Keratinocyte (primary cell): ENCODE results near the gene UNKL. TPM values are rescaled to one million over a fixed set of nuclear protein-coding genes. Genes with fewer than 3 reads are reported as not detected.

Source experiments
- DNase-seq: peaks from one replicate; pipeline ENCODE4 v3.0.0-alpha.2; 2011; ENCODE audit warnings: low read depth, missing footprints, low spot score
- FAIRE-seq: peaks from 2 replicates; lab custom pipeline; 2011; peaks lifted over from hg19 to GRCh38; lab: Jason Lieb, UNC
- H2AFZ ChIP-seq: 2 replicates; pipeline ENCODE4 v1.6.0; 2012; ENCODE audit warnings: low read length, control low read depth, inconsistent platforms; ENCODE audit not compliant: control insufficient read depth
- H3K27ac ChIP-seq: 2 replicates; pipeline ENCODE4 v1.5.1; 2011; ENCODE audit warnings: low read length; ENCODE audit not compliant: control insufficient read depth, insufficient read depth
- H3K27me3 ChIP-seq: 3 replicates; pipeline ENCODE4 v1.6.0; 2011; ENCODE audit warnings: low read length; ENCODE audit not compliant: control insufficient read depth, insufficient read depth; ENCODE audit errors: extremely low read depth
- H3K36me3 ChIP-seq, 2 experiments: 2 replicates in 1 of 2; 3 replicates in 1 of 2; pipeline ENCODE4 v1.5.1; 2011; ENCODE audit warnings: low read length in 2 of 2, mild to moderate bottlenecking in 1 of 2; ENCODE audit not compliant: control insufficient read depth in 2 of 2, insufficient read depth in 2 of 2; ENCODE audit errors: extremely low read depth in 1 of 2
- H3K4me1 ChIP-seq: 3 replicates; pipeline ENCODE4 v1.5.1; 2011; ENCODE audit warnings: low read length; ENCODE audit not compliant: control insufficient read depth, insufficient read depth; ENCODE audit errors: extremely low read depth
- H3K4me2 ChIP-seq: 3 replicates; pipeline ENCODE4 v1.6.0; 2011; ENCODE audit warnings: low read depth, low read length; ENCODE audit not compliant: control insufficient read depth, insufficient read depth; ENCODE audit errors: extremely low read depth
- H3K4me3 ChIP-seq, 3 experiments: fragments of 200-600 bp in 1 of 3; sonication (generic) in 1 of 3; 2 replicates in 2 of 3; 3 replicates in 1 of 3; pipeline ENCODE4 v1.5.1; 2011 to 2016; ENCODE audit warnings: low read length in 3 of 3, mild to moderate bottlenecking in 3 of 3, control low read depth in 2 of 3, inconsistent platforms in 1 of 3, low read depth in 1 of 3, mixed read lengths in 1 of 3, mixed run types in 1 of 3, moderate library complexity in 1 of 3; ENCODE audit not compliant: control insufficient read depth in 2 of 3, insufficient read depth in 2 of 3; ENCODE audit errors: extremely low read depth in 1 of 3
- H3K79me2 ChIP-seq: 2 replicates; pipeline ENCODE4 v1.6.0; 2012; ENCODE audit warnings: low read length; ENCODE audit not compliant: control insufficient read depth, insufficient read depth
- H3K9ac ChIP-seq: 3 replicates; pipeline ENCODE4 v1.6.0; 2011; ENCODE audit warnings: low read length; ENCODE audit not compliant: control insufficient read depth, insufficient read depth; ENCODE audit errors: extremely low read depth
- H3K9me1 ChIP-seq: 3 replicates; pipeline ENCODE4 v1.6.0; 2011; ENCODE audit warnings: low read length; ENCODE audit not compliant: control insufficient read depth, insufficient read depth; ENCODE audit errors: extremely low read depth
- H3K9me3 ChIP-seq: 2 replicates; pipeline ENCODE4 v1.5.1; 2012; ENCODE audit warnings: low read depth, low read length; ENCODE audit not compliant: control insufficient read depth
- H4K20me1 ChIP-seq: 3 replicates; pipeline ENCODE4 v1.6.0; 2011; ENCODE audit warnings: low read length; ENCODE audit not compliant: control insufficient read depth, insufficient read depth; ENCODE audit errors: extremely low read depth
- EZH2 ChIP-seq: IDR thresholded peaks from one replicate; pipeline ENCODE4 v1.6.1; 2012; ENCODE audit warnings: inconsistent platforms, mild to moderate bottlenecking, low read length, moderate library complexity
- dilution Hi-C: fragments of 300-500 bp; cut with MboI; formaldehyde crosslinking; loops from one replicate; pipeline ENCODE4 v1.7.0; 2020; ENCODE audit warnings: low sequenced_read_pairs; ENCODE audit not compliant: extremely low pct_ligation_motif_present
- polyA plus RNA-seq, 5 experiments: library from polyadenylated mRNA; depleted of rRNA in 3 of 5; stranded (reverse) in 3 of 5; stranded (forward) in 1 of 5; unstranded in 1 of 5; fragments of >200 nt; gene quantifications; 1 replicate in 1 of 5; 2 replicates in 3 of 5; 3 replicates in 1 of 5; pipeline versions ENCODE4 v1.2.1 to v1.2.3, GENCODE V29; 2011 to 2012; ENCODE audit warnings: missing spikeins in 2 of 5, low read depth in 1 of 5, low replicate concordance in 1 of 5
- TF ChIP-seq, protein P1 (sequence below), 3 experiments: IDR thresholded peaks in 1 of 3; conservative IDR thresholded peaks in 1 of 3; optimal IDR thresholded peaks in 1 of 3; 2 replicates in 2 of 3; 3 replicates in 1 of 3; pipeline versions ENCODE3 to v1.5.1; 2011; ENCODE audit warnings: low read length in 3 of 3, mild to moderate bottlenecking in 3 of 3, moderate library complexity in 2 of 3, control low read depth in 1 of 3, inconsistent platforms in 1 of 3; ENCODE audit not compliant: insufficient read depth in 2 of 3; ENCODE audit errors: extremely low read depth in 1 of 3

UNKL gene
- polyA plus RNA-seq, 1 donor (not counting 4 experiments of a cell fraction or from before 2014, with no cell fraction given): 2.3 TPM

DNA sequence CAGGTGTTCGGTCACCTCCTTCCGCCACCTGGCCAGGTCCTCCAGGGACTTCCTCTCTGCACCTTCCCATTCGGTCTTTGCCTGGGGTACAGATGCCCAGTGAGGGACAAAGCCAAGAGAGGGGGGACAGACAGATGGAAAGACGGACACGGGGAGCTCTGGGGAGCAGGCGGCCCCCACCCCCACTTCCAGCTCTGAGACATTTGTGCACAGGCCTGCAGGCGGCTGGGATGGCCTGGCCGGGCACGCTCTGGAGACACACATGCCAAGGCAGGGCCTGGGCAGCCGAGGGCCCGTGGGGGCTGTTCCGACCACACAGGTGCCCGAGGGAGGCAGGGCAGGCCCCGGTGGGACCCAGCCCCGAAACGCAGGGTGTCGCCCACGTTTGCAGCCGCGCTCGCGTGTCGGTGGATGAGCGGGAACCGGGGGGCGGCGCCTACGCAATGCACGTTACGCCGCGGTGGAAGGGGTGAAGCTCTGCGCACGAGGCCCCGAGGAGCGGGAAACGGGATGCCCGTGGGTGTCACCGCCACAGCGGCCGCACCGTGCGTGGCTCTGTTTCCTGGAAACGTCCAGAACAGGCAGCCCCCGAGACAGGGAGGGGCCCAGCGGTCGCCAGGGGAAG lies 22.3 kb upstream of the UNKL start:
- FAIRE-seq (no peak), DNase-seq (no peak)
- no peak overlapping the region for H2AFZ ChIP-seq
- H3K4me2 ChIP-seq: no peak overlapping the region
- H3K4me3 ChIP-seq: no peak overlapping the region
- no peaks in the 10 kb centered on the region for H3K4me1 ChIP-seq
- no peaks in the 10 kb centered on the region for H3K9me1 ChIP-seq
- no peaks in the 10 kb centered on the region for H4K20me1 ChIP-seq
- H3K36me3 ChIP-seq: no peaks in the 10 kb centered on the region
- no peak overlapping the region for H3K9ac ChIP-seq
- H3K9me3 ChIP-seq: no peaks in the 10 kb centered on the region
- no peak overlapping the region for H3K27ac ChIP-seq
- TF ChIP-seq, protein P1, sequence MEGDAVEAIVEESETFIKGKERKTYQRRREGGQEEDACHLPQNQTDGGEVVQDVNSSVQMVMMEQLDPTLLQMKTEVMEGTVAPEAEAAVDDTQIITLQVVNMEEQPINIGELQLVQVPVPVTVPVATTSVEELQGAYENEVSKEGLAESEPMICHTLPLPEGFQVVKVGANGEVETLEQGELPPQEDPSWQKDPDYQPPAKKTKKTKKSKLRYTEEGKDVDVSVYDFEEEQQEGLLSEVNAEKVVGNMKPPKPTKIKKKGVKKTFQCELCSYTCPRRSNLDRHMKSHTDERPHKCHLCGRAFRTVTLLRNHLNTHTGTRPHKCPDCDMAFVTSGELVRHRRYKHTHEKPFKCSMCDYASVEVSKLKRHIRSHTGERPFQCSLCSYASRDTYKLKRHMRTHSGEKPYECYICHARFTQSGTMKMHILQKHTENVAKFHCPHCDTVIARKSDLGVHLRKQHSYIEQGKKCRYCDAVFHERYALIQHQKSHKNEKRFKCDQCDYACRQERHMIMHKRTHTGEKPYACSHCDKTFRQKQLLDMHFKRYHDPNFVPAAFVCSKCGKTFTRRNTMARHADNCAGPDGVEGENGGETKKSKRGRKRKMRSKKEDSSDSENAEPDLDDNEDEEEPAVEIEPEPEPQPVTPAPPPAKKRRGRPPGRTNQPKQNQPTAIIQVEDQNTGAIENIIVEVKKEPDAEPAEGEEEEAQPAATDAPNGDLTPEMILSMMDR (optimal IDR thresholded peaks at IDR 0.05 in 1 of 3, IDR thresholded peaks at IDR 0.05 in 1 of 3, conservative IDR thresholded peaks at IDR 0.05 in 1 of 3; ENCODE audit: extremely low read depth in 1 of 3, insufficient read depth in 2 of 3, low read length in 3 of 3): no peak
- no peak for TF ChIP-seq EZH2
- dilution Hi-C loops: no loop called here
- no peaks in the 10 kb centered on the region for H3K79me2 ChIP-seq
- no peaks in the 10 kb centered on the region for H3K27me3 ChIP-seq

DNA sequence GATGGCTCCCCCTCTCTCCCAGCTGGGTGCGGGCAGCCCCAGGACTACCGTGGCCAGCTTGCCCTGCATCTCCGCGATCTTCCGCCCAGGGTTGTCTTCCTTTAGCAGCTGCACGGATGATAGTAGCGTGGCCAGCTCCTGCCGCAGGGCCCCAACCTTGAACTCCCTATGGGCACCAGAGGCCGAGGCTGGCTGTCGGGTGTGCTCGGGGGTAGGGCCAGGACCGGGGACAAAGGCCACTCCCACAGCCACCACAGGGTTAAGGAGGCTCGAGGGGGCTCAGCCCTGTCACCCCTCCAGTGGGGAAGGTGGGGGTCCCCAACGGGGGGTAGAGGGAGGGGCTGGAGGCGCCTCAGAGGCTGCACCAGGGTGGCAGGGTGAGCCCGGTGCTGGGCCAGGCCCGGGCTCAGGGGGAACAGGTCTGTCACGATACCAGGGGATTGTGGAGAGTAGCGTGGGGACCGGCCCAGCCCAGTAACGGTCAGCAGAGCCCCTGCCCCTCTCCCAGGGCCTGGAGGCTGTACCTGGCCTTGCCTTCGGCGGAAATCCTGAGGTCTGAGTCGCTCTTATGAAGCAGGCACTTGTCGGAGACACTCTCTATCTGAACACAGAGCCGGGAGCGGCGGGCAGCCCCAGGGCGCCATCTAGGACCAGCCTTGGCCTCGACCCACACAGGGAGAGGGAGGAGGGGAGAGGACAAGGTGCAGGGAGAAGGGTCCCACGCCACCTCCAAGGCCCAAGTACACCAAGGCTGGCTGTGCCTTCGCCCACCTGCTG lies 21.6 kb upstream of the UNKL start:
- TF ChIP-seq EZH2: no peak
- TF ChIP-seq, protein P1 (optimal IDR thresholded peaks at IDR 0.05 in 1 of 3, IDR thresholded peaks at IDR 0.05 in 1 of 3, conservative IDR thresholded peaks at IDR 0.05 in 1 of 3; ENCODE audit: extremely low read depth in 1 of 3, insufficient read depth in 2 of 3, low read length in 3 of 3): no peak
- Histone ChIP-seq H2AFZ (no peak overlapping the region), H3K79me2 (no peaks in the 10 kb centered on the region), H3K36me3 (no peaks in the 10 kb centered on the region), H3K9me1 (no peaks in the 10 kb centered on the region), H3K4me1 (no peaks in the 10 kb centered on the region), H3K27ac (no peak overlapping the region), H3K9me3 (no peaks in the 10 kb centered on the region), H3K4me3 (no peak overlapping the region), H3K4me2 (no peak overlapping the region), H4K20me1 (no peaks in the 10 kb centered on the region), H3K27me3 (no peaks in the 10 kb centered on the region), H3K9ac (no peak overlapping the region)
- no peak for FAIRE-seq
- dilution Hi-C loops: no loop called here
- no peak for DNase-seq
